ENCODE results near the gene ASB2.

The ASB2 gene

GRCh38 chr14:93977790-93978581 lies 1.6 kb upstream of the ASB2 start:
- Histone ChIP-seq H3K27me3 (ENCODE audit: control insufficient read depth, insufficient read depth, low read length) (no peaks in the 10 kb centered on the region; the same call in 1 of the 2 replicates), H3K27ac (ENCODE audit: low read depth, low read length) (no peak overlapping the region)

GRCh38 chr14:93977171-93977570 lies 801 bp upstream of the ASB2 start:
- no peaks in the 10 kb centered on the region; the same call in 1 of the 2 replicates for H3K27me3 ChIP-seq (ENCODE audit: control insufficient read depth, insufficient read depth, low read length)
- no peak overlapping the region for H3K4me3 ChIP-seq (ENCODE audit: low read depth, low read length)
- H3K9me3 ChIP-seq (ENCODE audit: control insufficient read depth, insufficient read depth, low read depth, low read length), result no peaks in the 10 kb centered on the region
- no peak overlapping the region for H3K27ac ChIP-seq (ENCODE audit: low read depth, low read length)
- no peaks in the 10 kb centered on the region for H3K4me1 ChIP-seq (ENCODE audit: control insufficient read depth, insufficient read depth, low read length)
- H3K36me3 ChIP-seq (ENCODE audit: control insufficient read depth, insufficient read depth, low read length), result no peaks in the 10 kb centered on the region
- H3K9ac ChIP-seq (ENCODE audit: low read length), result no peak overlapping the region

More at GRCh38 chr14:93977790-93978581, 1.6 kb upstream of the ASB2 start:
- H3K9ac ChIP-seq (ENCODE audit: low read length), result no peak overlapping the region
- no peaks in the 10 kb centered on the region for H3K4me1 ChIP-seq (ENCODE audit: control insufficient read depth, insufficient read depth, low read length)
- no peaks in the 10 kb centered on the region for H3K36me3 ChIP-seq (ENCODE audit: control insufficient read depth, insufficient read depth, low read length)
- no peaks in the 10 kb centered on the region for H3K9me3 ChIP-seq (ENCODE audit: control insufficient read depth, insufficient read depth, low read depth, low read length)
- H3K4me3 ChIP-seq (ENCODE audit: low read depth, low read length), result no peak overlapping the region

GRCh38 chr14:93975791-93976476 lies 436 bp downstream of the ASB2 start:
- Histone ChIP-seq H3K9ac (ENCODE audit: low read length) (no peak overlapping the region), H3K27ac (ENCODE audit: low read depth, low read length) (no peak overlapping the region), H3K36me3 (ENCODE audit: control insufficient read depth, insufficient read depth, low read length) (no peaks in the 10 kb centered on the region), H3K4me1 (ENCODE audit: control insufficient read depth, insufficient read depth, low read length) (no peaks in the 10 kb centered on the region), H3K9me3 (ENCODE audit: control insufficient read depth, insufficient read depth, low read depth, low read length) (no peaks in the 10 kb centered on the region), H3K27me3 (ENCODE audit: control insufficient read depth, insufficient read depth, low read length) (no peaks in the 10 kb centered on the region; the same call in 1 of the 2 replicates), H3K4me3 (ENCODE audit: low read depth, low read length) (no peak overlapping the region)

GRCh38 chr14:93974833-93975232 lies 1.5 kb downstream of the ASB2 start:
- H3K4me1 ChIP-seq (ENCODE audit: control insufficient read depth, insufficient read depth, low read length), result no peaks in the 10 kb centered on the region
- no peak overlapping the region for H3K4me3 ChIP-seq (ENCODE audit: low read depth, low read length)
- H3K27ac ChIP-seq (ENCODE audit: low read depth, low read length), result no peak overlapping the region
- H3K36me3 ChIP-seq (ENCODE audit: control insufficient read depth, insufficient read depth, low read length), result no peaks in the 10 kb centered on the region
- H3K27me3 ChIP-seq (ENCODE audit: control insufficient read depth, insufficient read depth, low read length), result no peaks in the 10 kb centered on the region; the same call in 1 of the 2 replicates
- H3K9me3 ChIP-seq (ENCODE audit: control insufficient read depth, insufficient read depth, low read depth, low read length), result no peaks in the 10 kb centered on the region
- H3K9ac ChIP-seq (ENCODE audit: low read length), result no peak overlapping the region

GRCh38 chr14:93974299-93974698 lies 2.1 kb downstream of the ASB2 start:
- no peak overlapping the region for H3K4me3 ChIP-seq (ENCODE audit: low read depth, low read length)
- no peaks in the 10 kb centered on the region for H3K36me3 ChIP-seq (ENCODE audit: control insufficient read depth, insufficient read depth, low read length)
- no peak overlapping the region for H3K27ac ChIP-seq (ENCODE audit: low read depth, low read length)
- no peak overlapping the region for H3K9ac ChIP-seq (ENCODE audit: low read length)
- H3K4me1 ChIP-seq (ENCODE audit: control insufficient read depth, insufficient read depth, low read length), result no peaks in the 10 kb centered on the region
- no peaks in the 10 kb centered on the region for H3K9me3 ChIP-seq (ENCODE audit: control insufficient read depth, insufficient read depth, low read depth, low read length)
- H3K27me3 ChIP-seq (ENCODE audit: control insufficient read depth, insufficient read depth, low read length), result no peaks in the 10 kb centered on the region; the same call in 1 of the 2 replicates

- no peaks in the 10 kb centered on the region for H3K36me3 ChIP-seq (ENCODE audit: control insufficient read depth, insufficient read depth, low read length)
- no peaks in the 10 kb centered on the region; the same call in 1 of the 2 replicates for H3K27me3 ChIP-seq (ENCODE audit: control insufficient read depth, insufficient read depth, low read length)
- no peaks in the 10 kb centered on the region for H3K9me3 ChIP-seq (ENCODE audit: control insufficient read depth, insufficient read depth, low read depth, low read length)
- no peak overlapping the region for H3K27ac ChIP-seq (ENCODE audit: low read depth, low read length)
- no peak overlapping the region for H3K9ac ChIP-seq (ENCODE audit: low read length)
- H3K4me3 ChIP-seq (ENCODE audit: low read depth, low read length), result no peak overlapping the region
- no peaks in the 10 kb centered on the region for H3K4me1 ChIP-seq (ENCODE audit: control insufficient read depth, insufficient read depth, low read length)
Measured at GRCh38 chr14:93973607-93974006, 2.8 kb downstream of the ASB2 start.

- Histone ChIP-seq H3K9me3 (ENCODE audit: control insufficient read depth, insufficient read depth, low read depth, low read length) (no peaks in the 10 kb centered on the region), H3K27ac (ENCODE audit: low read depth, low read length) (no peak overlapping the region), H3K36me3 (ENCODE audit: control insufficient read depth, insufficient read depth, low read length) (no peaks in the 10 kb centered on the region), H3K4me1 (ENCODE audit: control insufficient read depth, insufficient read depth, low read length) (no peaks in the 10 kb centered on the region), H3K9ac (ENCODE audit: low read length) (no peak overlapping the region), H3K27me3 (ENCODE audit: control insufficient read depth, insufficient read depth, low read length) (peaks cover 3% of the 10 kb centered on the region; the same call in 1 of the 2 replicates), H3K4me3 (ENCODE audit: low read depth, low read length) (no peak overlapping the region)
Measured at GRCh38 chr14:93972618-93973205, 3.7 kb downstream of the ASB2 start.

GRCh38 chr14:93971635-93972027 lies 4.7 kb downstream of the ASB2 start:
- Histone ChIP-seq H3K4me1 (ENCODE audit: control insufficient read depth, insufficient read depth, low read length) (no peaks in the 10 kb centered on the region), H3K27me3 (ENCODE audit: control insufficient read depth, insufficient read depth, low read length) (peaks cover 3% of the 10 kb centered on the region; the same call in 1 of the 2 replicates), H3K27ac (ENCODE audit: low read depth, low read length) (no peak overlapping the region), H3K36me3 (ENCODE audit: control insufficient read depth, insufficient read depth, low read length) (no peaks in the 10 kb centered on the region), H3K9ac (ENCODE audit: low read length) (no peak overlapping the region), H3K4me3 (ENCODE audit: low read depth, low read length) (no peak overlapping the region), H3K9me3 (ENCODE audit: control insufficient read depth, insufficient read depth, low read depth, low read length) (no peaks in the 10 kb centered on the region)

GRCh38 chr14:93970965-93971634 lies 5.3 kb downstream of the ASB2 start:
- Histone ChIP-seq H3K9me3 (ENCODE audit: control insufficient read depth, insufficient read depth, low read depth, low read length) (no peaks in the 10 kb centered on the region), H3K9ac (ENCODE audit: low read length) (no peak overlapping the region), H3K27ac (ENCODE audit: low read depth, low read length) (no peak overlapping the region), H3K4me3 (ENCODE audit: low read depth, low read length) (no peak overlapping the region), H3K4me1 (ENCODE audit: control insufficient read depth, insufficient read depth, low read length) (no peaks in the 10 kb centered on the region), H3K36me3 (ENCODE audit: control insufficient read depth, insufficient read depth, low read length) (no peaks in the 10 kb centered on the region), H3K27me3 (ENCODE audit: control insufficient read depth, insufficient read depth, low read length) (peaks cover 3% of the 10 kb centered on the region; the same call in 1 of the 2 replicates)

- no peak overlapping the region for H3K9ac ChIP-seq (ENCODE audit: low read length)
- H3K4me1 ChIP-seq (ENCODE audit: control insufficient read depth, insufficient read depth, low read length), result no peaks in the 10 kb centered on the region
- no peak overlapping the region for H3K27ac ChIP-seq (ENCODE audit: low read depth, low read length)
- no peaks in the 10 kb centered on the region for H3K36me3 ChIP-seq (ENCODE audit: control insufficient read depth, insufficient read depth, low read length)
- 0 out of 2 replicates have a peak, but pooled peaks cover 3% of the 10 kb centered on the region for H3K27me3 ChIP-seq (ENCODE audit: control insufficient read depth, insufficient read depth, low read length)
- no peak overlapping the region for H3K4me3 ChIP-seq (ENCODE audit: low read depth, low read length)
- H3K9me3 ChIP-seq (ENCODE audit: control insufficient read depth, insufficient read depth, low read depth, low read length), result no peaks in the 10 kb centered on the region
Measured at GRCh38 chr14:93970585-93970964, 5.8 kb downstream of the ASB2 start.

Data from HUES6 (cell line).